SK-N-MC (cell line): ENCODE results near the gene EN2.

Experiments
- DNase-seq: peaks from one replicate; pipeline ENCODE4 v3.0.0-alpha.2; 2011; ENCODE audit warnings: low read depth, low spot score
- H3K27ac ChIP-seq: fragments of 200-600 bp; sonication (generic); 2 replicates; pipeline ENCODE4 v1.5.1; 2016; ENCODE audit warnings: mixed run types
- H3K36me3 ChIP-seq: fragments of 200-600 bp; sonication (generic); 2 replicates; pipeline ENCODE4 v1.6.1; 2017; ENCODE audit warnings: antibody characterized with exemption, low read length, mixed read lengths; ENCODE audit not compliant: insufficient read depth
- H3K4me3 ChIP-seq: fragments of 200-600 bp; sonication (generic); 2 replicates; pipeline ENCODE4 v1.5.1; 2016
- H3K9ac ChIP-seq: fragments of 200-600 bp; sonication (generic); 2 replicates; pipeline ENCODE4 v1.8.0; 2017; ENCODE audit warnings: mixed run types, mixed read lengths; ENCODE audit not compliant: insufficient read length
- H3K9me3 ChIP-seq: fragments of 200-600 bp; sonication (generic); 2 replicates; pipeline ENCODE4 v1.6.1; 2017; ENCODE audit warnings: low read depth, mild to moderate bottlenecking, antibody characterized with exemption, low read length, moderate library complexity, mixed read lengths
- EZH2 ChIP-seq: fragments of 200-600 bp; sonication (generic); IDR thresholded peaks from one replicate; pipeline ENCODE4 v1.6.1; 2017; ENCODE audit warnings: antibody characterized with exemption
- FOXP2 ChIP-seq: optimal IDR thresholded peaks from 2 replicates; pipeline ENCODE3; 2011; ENCODE audit warnings: mild to moderate bottlenecking, moderate library complexity; ENCODE audit not compliant: insufficient read depth; ENCODE audit errors: extremely low read length, control extremely low read depth
- POLR2AphosphoS5 ChIP-seq: IDR thresholded peaks from 2 replicates; pipeline ENCODE4 v1.6.1; 2012; ENCODE audit warnings: mild to moderate bottlenecking, low read depth, low read length, borderline replicate concordance

Gene EN2

DNA sequence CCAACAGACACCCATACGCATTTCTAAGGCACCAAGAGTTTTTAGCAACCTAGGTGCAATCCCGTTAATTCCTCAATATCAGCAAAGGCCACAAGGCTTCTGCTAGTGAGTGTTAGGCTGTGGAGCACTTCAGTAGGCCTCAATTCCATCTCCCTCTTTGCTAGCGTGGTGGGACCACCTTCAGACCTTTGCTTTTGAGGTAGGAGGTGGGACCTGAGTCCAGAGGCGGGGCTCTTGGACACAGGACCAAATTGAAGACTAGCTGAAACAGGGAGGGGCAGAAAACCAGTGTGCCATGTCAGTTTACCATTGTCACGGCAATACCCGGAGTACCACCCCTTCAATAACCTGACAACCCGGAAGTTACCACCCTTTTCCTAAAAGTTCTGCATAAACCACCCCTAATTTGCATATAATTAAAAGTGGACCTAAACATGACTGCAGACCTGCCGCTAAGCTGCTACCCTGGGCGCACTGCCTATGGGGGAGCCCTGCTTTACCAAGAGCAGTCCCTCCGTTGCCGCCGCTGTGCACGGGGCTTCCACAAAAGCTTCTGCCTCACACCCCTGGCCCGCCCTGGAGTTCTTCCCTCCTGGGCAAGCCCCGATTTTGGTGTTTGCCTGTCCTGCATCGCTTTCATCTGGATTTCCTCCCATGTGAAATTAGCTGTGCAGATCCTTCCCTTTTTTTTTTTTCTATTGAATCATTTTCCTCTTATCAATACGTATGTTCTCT, 41.1 kb upstream of the EN2 start:
- no peak for DNase-seq
- TF ChIP-seq FOXP2 (no peak), POLR2AphosphoS5 (no peak), EZH2 (no peak)
- no peak overlapping the region for H3K4me3 ChIP-seq
- H3K9me3 ChIP-seq = no peaks in the 10 kb centered on the region
- H3K27ac ChIP-seq = no peak overlapping the region
- H3K9ac ChIP-seq = no peak overlapping the region
- H3K36me3 ChIP-seq = no peaks in the 10 kb centered on the region

DNA sequence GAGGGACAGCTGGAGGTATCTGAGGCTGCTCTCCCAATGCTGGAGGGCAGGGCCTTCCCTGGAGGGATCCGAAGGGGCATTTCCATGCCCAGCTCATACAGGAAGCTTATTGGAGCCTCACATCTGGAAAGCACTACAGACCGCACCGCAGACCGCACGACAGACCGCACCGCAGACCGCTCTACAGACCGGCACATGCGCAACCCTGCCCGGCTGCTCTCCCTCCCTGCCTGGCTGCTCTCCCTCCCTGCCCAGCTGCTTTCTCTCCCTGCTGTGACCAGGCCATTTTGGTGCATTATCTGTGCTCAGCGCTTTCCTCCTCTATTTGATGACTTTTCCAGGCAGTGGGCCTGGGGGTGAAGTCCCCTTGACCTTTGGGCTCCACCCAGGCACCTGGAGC, 39.6 kb upstream of the EN2 start:
- no peak overlapping the region for H3K4me3 ChIP-seq
- H3K36me3 ChIP-seq = no peaks in the 10 kb centered on the region
- H3K9me3 ChIP-seq = no peaks in the 10 kb centered on the region
- H3K9ac ChIP-seq = no peak overlapping the region
- TF ChIP-seq FOXP2 = no peak
- H3K27ac ChIP-seq = no peak overlapping the region
- DNase-seq = no peak

DNA sequence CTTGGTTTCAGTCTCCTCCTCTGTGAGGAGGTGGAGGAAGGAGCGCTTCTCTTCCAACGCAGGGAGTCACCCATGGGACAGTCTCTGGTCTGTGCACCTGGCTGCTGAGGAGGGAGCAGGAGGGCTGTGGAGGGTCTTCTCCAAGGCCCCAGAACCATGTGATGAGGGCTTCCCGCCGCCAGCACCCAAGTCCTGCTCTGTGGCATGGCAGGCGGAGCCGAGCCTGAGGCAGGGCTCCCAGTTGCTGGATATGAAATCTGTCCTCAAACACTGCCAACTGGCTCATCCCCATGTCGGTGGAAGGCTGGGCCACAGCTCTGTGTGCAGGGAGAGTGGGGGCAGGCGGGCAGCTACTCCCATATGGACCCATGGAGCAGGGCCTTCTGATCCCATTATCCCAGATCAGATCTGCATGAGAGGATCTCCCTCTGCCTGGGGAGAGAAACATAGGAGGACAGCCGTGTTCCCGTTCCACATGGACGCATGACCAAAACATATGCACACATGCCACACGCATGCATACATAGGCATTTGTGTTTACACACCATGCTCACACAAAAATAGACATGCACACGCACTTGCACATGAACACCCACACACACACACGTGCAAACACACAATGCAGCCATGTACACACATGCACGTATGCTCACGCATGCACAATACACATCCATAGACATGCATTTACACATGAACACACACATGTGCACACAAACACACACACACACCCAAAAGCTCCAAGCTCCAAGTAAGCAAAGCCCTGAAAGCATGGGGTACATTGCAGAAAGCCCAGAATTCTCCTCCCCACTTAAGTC, 38.8 kb upstream of the EN2 start:
- no peak overlapping the region for H3K4me3 ChIP-seq
- no peaks in the 10 kb centered on the region for H3K9me3 ChIP-seq
- H3K36me3 ChIP-seq = no peaks in the 10 kb centered on the region
- TF ChIP-seq POLR2AphosphoS5 = no peak
- no peak overlapping the region for H3K27ac ChIP-seq
- no peak for DNase-seq
- H3K9ac ChIP-seq = no peak overlapping the region

DNA sequence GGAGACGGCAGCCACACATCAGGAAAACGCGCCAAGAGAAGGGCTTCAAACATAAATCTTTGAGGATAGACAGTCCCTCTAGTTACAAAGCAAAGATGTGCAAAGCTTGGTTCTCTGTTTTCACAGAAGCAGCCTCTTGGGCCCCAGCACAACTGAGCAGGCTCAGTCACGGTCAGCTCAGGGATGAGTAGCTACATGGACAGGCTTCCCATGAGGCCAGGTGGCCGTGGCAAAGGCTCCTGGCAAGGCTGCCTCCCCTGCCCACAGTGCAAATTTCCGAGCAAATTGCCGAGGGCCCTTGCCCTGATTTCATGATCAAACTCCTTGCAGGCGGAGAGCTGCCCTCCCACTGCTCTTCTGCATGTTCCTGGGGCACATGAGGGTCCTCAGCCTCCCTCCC, 37.8 kb upstream of the EN2 start:
- H3K36me3 ChIP-seq = no peaks in the 10 kb centered on the region
- no peaks in the 10 kb centered on the region for H3K9me3 ChIP-seq
- H3K27ac ChIP-seq = no peak overlapping the region
- DNase-seq = no peak
- no peak for TF ChIP-seq FOXP2
- TF ChIP-seq POLR2AphosphoS5 = no peak
- no peak for TF ChIP-seq EZH2
- no peak overlapping the region for H3K9ac ChIP-seq
- H3K4me3 ChIP-seq = no peak overlapping the region

DNA sequence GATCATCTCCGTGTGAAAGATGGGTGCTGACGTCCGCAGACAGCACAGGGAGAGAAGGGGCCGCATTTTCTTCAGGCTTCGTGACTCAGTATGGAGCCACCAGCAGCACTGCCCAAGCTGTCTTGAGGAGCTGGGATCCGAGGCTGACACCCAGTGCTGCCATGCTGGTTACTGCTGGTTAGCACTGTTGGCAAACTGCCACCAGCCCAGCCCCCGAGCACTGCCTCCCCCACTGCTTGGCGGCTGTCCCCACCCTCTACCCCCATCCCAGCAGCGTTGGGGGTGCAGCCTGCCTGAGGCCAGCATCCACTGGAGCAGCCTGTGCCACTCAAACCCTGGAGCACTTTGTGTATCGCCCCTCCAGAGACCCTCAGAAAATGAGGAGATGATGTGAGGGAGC, 35.8 kb upstream of the EN2 start:
- TF ChIP-seq FOXP2 (no peak), EZH2 (no peak), POLR2AphosphoS5 (no peak)
- H3K4me3 ChIP-seq = no peak overlapping the region
- H3K27ac ChIP-seq = no peak overlapping the region
- no peak for DNase-seq
- no peaks in the 10 kb centered on the region for H3K9me3 ChIP-seq
- H3K36me3 ChIP-seq = no peaks in the 10 kb centered on the region
- no peak overlapping the region for H3K9ac ChIP-seq

DNA sequence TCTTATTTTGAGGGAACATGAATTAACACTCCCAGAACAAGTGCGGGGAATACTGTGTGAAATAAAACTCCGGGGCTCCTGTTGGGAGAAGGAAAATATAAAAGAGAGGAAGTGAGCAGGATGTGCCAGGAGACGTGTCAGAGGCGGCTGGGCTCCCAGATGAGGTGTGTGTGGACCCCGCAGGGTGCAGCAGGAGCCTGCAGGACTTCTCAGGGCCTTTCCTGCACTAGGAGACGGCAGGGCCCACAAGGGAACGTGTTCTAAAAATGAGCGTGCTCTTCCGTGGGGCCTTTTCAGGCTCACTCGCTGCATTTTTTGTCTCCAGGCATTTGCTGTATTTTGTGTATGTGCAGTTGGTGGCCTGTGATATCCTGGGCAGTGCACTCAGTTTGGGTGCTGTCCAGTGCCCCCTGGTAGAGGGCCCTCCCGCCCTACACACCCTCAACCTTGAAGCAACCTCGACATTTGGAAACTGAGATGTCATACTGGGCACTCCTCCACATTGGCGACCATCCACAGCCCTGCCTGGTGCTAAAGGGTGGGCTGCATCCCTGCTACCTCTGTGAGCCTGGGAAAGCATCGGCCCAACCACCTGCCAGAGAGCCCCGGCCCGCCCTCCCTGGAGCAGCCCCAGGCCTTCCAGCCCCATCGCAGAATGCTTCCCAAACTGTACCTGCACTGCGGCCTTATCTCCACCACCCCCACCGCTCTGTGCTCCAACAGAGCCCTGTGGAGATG, 35.2 kb upstream of the EN2 start:
- no peak overlapping the region for H3K27ac ChIP-seq
- TF ChIP-seq POLR2AphosphoS5 (no peak), FOXP2 (no peak), EZH2 (no peak)
- no peak for DNase-seq
- no peak overlapping the region for H3K4me3 ChIP-seq
- H3K36me3 ChIP-seq = no peaks in the 10 kb centered on the region
- no peaks in the 10 kb centered on the region for H3K9me3 ChIP-seq
- no peak overlapping the region for H3K9ac ChIP-seq

DNA sequence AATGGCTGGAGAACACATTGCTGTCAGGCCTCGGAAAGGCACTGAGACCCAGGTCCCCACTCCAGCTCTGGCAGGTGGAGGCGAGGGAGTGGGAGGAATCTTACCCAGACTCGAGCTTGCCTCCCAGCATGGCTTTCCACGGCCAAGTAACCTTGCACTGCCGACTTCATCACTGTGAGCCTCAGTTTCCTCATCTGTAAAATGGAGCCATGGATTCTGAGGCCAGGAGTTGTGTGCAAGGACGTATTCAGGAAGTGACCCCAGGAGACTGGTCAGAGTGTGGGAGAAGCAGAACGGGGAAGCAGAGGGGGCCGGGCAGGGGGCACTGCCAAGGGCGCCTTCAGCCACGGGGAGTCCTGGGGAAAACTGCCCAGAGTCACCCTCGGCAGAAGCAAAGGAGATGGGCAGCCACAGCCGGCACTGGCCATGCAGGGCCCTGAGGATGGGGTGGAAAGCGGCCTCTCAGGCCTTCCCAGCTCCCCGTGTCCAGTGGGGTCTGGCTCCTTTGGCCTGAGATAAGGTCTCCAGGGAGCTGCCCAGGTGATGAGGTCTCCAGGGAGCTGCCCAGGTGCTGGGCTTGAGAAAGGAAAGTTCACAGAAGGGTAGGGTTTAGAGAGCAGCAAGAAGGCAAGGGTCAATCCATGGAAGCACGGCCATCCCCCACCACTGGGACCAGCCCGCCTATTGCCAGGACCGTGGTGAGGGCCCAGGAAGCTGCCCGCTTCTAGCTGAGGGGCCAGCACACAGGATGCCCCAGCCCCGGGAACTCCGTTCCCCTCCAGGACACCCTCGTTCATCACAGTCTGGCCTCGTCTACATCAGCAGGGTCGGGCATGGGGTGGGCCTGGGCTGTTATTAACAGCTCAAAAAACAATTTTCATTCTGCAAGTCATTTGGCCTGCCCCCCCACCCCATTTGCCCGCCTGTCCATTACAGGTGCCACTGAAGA, 34.3 kb upstream of the EN2 start:
- Histone ChIP-seq H3K9ac (no peak overlapping the region), H3K27ac (no peak overlapping the region), H3K4me3 (no peak overlapping the region), H3K9me3 (no peaks in the 10 kb centered on the region), H3K36me3 (no peaks in the 10 kb centered on the region)
- DNase-seq = no peak
- no peak for TF ChIP-seq EZH2
- no peak for TF ChIP-seq FOXP2
- no peak for TF ChIP-seq POLR2AphosphoS5

DNA sequence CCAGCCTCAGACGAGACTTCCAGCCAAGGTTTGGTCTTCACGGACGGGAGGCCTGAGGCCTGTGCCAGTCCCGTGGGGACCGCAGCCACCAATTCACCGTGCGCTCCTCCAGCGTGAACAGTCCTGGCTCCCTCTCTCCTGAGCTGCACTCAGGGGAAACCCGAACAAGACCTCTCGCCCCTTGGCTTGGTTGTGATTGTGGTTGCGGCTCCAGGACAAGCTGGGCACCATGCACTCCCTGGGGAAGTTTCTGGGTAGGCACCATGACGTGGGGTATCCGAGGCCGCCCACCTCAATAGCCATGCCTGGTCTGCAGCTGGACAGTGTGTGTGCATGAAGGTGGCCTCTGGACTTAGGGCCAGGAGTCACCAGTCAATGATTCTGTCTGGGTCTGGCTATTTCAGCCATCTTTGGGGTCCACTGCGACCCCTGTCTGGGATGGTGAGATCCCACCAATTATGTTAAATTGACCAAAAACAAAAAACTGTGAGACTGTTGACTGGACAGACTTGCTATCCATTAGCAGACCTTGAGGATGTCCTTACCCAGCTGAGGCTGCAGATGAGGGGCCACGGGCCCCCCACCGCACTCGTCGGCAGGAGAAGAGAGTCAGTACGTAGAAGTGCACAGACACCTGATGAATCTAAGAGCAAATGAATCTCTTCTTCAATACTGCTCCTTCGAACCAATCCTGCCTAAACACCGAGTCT, 33.5 kb upstream of the EN2 start:
- no peaks in the 10 kb centered on the region for H3K9me3 ChIP-seq
- H3K9ac ChIP-seq = no peak overlapping the region
- TF ChIP-seq EZH2 = no peak
- TF ChIP-seq POLR2AphosphoS5 = no peak
- no peak for TF ChIP-seq FOXP2
- no peaks in the 10 kb centered on the region for H3K36me3 ChIP-seq
- no peak overlapping the region for H3K27ac ChIP-seq
- H3K4me3 ChIP-seq = no peak overlapping the region
- no peak for DNase-seq
